ENCODE measurements around the gene FHOD1.
A peak's percentile ranks its signal among the peaks of the same experiment; 100 is the strongest.

FHOD1 gene

DNA sequence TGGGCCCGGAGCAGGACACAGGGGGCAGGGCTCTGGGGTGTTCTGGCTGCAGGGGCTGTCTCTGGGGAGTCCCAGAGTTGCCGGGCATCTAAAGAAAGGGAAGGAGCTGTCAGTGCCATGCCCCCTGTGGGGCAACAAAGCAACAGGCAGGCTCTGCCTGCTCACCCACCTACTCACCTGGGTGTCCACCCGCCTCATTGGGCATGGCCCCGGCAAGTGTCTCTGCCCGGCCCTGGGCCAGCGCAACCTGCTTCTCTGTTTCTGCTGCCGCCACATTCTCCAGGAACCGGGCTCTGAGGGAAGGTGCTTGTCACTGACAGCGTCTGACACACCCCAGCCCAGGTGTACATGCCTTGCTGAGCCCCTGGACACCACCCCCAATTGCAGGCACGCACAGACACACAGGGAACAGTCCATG, 13.1 kb downstream of the FHOD1 start:
- DNase-seq (ENCODE audit: low read depth in 2 of 2) = no peak

DNA sequence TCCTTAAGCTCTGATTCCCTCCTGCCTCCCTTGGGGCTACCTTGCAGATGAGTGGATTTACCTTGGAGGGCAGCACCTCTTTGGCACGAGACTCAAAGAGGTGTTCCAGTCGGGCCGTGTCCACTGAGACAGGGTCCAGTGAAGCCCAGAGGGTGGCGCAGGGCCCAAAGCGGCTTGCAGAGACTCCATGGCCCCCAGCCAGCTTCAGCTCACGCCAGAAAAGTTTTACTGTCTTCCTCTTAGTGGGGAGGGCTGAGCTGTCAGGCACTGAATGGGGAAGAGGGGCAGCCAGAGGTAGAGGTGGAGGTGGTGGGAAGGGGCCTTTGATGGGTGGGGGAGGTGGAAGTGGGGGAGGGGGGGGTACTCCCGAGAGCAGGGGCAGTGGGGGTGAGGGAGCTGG, 13.7 kb downstream of the FHOD1 start:
- DNase-seq (ENCODE audit: low read depth in 2 of 2) = no peak

DNA sequence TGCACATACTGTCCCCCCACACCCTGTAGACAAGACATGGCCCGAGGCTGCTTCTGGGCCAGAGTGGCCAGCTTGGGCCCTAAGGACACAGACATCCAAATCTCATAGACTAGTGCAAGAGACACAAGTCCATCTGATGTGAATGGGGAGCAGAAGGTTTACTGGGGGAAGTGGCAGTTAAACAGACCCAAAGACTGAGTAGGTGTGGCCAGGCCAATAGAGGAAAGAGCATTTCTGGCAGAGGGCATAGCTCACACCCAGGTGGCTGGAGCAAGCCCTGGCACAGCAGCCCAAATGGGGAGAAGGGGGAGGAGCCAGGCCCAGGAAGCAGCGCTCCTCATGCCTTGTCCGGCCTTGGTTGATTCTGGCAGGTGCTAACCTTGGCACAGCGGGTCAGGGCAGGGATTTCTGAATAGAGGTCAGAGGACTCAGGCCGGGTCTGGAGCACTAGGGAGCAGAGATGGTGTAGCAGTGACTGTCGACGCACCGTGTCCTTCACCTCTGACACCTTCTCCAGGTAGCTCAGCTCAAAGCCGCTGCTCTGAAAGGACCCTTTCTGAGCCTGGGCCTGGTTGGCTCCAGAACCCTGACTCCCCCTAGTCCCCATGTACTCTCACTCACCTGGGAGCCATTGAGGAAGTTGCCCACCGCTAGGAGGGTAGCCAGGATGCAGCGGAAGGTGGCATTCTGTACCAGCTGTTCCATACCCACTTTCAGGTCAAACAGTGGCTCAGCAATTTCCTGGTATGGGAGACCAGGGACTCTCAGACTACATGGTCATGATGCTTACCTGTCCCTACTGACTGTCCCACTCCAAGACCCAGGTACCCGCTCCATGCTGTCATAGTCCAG, 16.2 kb downstream of the FHOD1 start:
- no peak for DNase-seq (ENCODE audit: low read depth in 2 of 2)

DNA sequence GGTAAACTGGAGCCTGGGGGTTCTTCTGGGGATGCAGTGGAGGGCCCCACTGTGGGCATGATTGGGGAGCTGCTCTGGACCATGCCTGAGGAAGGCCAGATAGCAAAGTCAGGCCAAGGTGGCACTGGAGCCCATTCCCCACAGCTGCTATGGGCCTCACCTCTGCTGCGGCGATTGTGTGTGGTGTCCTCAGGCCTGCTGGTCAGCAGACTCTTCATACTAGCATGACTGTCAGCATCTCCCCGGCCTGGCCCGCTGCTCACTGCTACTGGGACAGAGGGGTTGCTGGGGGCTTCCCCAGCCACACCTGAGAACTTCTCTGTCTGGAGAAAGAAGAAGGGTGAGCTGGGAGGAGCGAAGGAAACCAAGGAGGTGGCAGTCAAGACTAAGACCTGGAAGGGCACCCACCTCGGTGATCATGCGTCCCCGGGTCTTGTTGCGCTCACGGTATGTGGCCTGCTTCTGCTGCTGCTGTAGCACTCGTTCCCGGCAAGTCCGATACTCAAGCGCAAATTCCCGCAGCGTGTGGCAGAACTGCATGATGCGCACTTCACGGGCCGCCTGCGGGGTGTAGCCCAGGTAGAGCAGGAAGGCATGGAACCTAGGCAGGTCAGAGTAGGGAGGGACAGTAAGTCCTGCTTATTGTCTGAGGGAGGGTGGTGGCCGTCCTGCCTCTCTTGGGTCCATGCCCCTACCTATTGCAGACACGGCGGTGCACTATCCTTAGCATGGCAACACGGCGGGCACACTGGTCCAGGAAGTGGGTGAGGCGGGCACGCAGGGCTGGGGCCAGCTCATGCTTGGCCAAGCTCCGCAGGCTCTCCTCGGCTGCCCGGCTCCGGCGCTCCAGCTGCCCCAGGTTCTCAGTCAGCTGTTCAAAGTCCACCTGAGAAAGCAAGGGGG, 17.1 kb downstream of the FHOD1 start:
- no peak for DNase-seq (ENCODE audit: low read depth in 2 of 2)

DNA sequence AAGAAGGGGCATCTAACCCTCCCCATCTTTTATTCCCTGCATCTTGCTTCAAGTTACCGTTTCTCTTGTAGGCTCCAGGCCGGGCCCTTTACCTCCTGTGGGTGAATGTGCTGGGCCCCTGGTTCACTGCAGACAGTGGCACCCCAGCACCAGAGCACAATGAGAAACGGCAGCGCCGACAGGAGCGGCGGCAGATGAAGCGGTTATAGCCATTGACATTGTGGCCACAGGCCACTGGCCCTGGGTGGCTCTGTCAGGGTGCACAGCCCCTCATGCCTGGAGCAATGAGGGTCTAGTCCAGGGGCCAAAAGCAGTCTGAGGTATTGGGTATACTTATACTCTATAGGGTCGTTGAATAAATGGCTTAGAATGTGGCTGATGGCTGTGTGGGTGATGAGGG, 18.4 kb downstream of the FHOD1 start:
- DNase-seq (ENCODE audit: low read depth in 2 of 2) = no peak

DNA sequence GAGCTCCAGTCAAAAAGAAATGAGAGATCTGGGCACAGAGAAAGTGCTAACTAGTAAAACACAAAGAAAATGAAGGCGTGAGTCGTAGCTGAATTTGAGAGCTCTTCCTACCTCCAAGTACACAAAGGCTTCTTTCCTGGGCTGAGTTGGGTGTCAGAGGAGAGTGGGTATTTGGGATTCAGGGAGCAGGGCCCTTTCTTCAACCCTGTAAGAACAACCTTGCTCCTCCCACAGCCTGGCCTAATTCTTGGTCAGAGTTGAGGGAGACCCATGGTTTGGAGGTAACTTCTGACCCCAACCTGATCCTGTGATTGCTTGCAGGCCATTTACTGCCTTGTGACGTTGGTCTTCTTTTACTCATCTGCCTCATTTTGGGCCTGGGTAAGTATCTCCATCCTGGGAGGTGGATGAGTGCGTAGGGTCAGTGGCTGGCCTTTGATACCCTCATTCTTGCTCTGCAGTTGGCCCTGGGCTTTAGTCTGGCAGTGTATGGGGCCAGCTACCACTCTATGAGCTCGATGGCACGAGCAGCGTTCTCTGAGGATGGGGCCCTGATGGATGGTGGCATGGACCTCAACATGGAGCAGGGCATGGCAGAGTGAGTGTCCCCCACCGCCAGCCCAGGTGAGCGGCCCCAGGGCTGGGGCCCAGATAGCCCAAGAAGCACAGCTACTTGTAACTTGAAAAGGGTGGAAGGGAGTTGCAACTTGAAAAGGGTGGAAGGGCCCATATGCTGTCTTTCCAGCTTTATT, 19.1 kb downstream of the FHOD1 start:
- DNase-seq (ENCODE audit: low read depth in 2 of 2) = no peak

DNA sequence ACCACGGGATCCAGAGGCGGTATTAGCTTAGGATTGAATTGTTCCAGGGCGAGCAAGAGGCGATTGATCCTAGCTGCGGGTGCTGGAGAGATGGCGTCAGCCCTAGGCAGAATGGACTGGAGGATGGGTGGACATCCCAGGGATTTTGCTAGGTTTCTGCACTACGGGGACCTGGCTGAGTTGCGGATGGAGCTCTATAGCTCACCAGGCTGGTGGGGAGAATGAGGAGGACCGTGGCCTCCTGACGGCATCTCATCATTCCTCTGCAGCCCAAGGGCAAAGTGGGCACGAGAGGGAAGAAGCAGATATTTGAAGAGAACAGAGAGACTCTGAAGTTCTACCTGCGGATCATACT, 19.7 kb downstream of the FHOD1 start:
- DNase-seq (ENCODE audit: low read depth in 2 of 2) = no peak

DNA sequence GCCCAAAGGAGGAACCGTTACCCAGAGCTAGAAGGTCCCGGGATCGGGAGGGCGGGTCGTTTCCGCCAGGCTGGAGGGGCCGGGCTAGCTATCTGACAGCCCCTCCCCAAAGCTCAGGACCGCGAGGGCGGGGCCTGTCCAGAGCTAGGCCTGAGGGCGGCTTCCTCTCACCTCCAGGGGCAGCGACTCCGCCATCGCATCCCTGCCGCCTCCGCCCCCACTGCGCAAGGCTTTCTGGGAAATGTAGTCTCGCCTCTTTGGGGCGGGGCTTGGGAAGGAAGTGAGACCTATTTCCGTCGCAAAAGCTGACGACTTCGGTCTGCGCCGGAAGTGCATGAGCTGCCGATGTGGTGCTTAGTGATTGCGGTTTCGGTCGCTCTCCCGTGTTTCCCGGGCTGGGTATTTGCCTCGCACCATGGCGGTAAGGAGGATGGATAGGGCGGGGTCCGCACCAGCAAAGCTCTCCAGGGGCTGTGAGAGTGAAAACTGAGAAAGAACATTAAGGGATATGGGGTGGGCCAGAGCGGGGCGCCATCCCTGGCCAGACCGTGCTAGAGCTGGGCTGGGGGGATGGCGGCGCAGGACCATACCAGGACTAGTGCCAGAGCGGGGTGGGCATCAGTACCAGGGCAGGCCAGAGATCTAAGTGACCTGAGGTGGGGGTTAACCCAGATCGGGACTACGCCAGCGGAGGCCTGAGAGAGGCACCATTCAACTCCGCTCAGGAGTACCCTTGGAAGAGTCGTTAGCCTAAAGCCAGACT, 20.3 kb downstream of the FHOD1 start, which contains the start of gene TMEM208:
TMEM208 (plus strand) TSS at position 327 of the 763 bp plus-strand sequence; CDS start at position 416, 89 bp downstream.
- peak; percentile 95 to 98 for DNase-seq (ENCODE audit: low read depth in 2 of 2)

DNA sequence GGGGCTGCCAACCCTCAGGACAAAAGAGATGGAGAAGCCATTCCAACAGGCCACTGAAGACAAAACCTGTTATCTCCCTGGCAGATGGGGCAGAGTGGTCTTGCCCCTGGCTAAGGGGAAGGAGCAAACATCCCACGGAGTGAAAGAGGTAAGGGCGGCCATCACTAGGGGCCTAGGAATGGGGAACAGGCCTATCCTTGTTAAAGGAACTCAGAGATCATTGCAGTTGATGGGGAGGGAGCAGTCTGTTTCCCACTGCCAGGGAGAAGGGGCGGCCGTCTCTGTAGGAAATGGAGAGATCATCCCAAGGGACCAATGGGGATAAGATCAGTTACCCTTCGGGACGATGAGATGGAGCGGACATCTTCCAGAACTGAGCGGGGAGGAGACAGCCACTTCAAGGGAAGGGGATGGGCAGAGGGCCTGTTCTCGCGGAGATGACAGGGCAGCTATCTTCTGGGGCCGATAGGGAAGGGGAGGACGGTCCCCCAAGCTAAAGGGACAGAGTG, 20.9 kb downstream of the FHOD1 start:
- no peak for DNase-seq (ENCODE audit: low read depth in 2 of 2)

DNA sequence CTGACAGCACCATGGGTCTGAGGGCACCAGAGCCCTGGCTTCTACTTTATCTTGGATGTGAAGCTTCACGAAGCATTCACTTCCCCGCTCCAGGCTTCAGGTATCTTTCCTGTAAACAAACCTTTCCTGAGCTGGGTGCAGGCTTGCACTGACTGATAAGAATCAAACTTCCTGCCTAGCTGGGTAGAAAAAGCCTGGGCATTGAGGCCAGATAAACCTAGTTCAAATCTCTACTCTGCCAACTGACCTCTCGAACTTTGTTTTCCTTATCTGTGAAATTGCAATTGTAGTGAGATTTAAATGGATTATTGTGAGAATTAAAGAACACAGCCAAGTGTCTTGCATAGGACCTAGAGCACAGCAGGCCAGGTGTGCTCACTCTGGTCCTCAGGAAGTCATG, 23.3 kb downstream of the FHOD1 start:
- no peak for DNase-seq (ENCODE audit: low read depth in 2 of 2)

DNA sequence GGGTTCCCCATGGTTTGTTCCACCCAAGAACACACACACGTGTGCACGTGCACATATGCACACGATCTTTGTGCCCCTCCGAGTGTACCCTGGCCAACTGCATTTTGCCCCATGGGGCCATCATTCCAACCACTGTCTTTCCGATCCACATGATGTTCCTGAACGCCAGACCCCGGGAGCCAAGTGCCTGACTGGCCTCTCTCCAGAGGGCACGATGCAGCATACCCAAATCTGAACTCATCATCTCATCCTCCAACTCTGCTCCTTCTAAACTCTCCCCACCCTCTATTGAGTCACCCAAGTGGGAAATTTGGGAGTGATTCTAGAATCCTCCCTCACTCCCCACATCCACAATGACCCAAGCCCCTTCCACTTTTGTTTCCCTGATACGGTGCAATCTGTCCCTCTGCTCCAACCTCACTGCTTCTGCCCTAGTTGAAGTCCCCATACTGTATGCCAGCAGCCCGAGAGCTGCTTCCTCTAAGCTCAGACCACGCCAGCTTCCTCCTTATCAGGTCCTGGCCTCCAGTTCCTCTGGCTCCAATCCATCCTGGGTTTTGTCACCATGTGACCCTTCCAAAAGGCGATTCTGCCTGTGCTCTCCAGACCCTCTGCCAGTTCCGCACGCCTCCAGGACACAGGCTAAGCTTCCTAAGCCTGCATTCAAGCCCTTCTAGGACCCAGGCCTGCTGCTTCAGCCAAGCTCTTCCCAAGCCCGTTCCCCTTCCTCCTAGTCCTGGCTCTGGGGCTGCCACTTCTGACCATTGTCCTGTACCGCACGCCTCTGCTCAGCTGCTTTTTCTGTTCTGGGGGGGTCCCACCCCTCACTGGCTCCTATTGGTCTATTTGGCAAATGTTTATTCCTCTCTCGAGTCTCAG, 30.4 kb downstream of the FHOD1 start:
- DNase-seq (ENCODE audit: low read depth in 2 of 2) = no peak

DNA sequence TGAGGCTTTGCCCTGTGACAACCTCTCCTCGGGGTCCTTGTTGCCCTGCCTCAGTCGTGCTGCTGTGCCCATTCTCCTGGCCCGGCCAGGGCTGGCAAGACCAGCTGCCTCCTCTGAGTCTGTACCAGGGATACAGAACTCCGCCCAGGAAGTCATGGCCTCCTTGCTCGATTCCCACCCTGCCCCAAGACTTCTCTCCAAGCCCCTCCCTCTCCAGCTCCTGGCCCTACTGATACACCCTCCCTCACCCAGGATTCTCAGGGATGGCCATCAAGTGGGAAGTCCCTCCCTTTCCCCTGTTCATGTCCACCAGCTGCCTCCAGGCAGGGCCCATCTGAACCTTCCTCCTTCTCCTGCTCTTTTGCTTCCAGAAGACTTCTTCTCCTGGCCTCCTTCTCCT, 31.6 kb downstream of the FHOD1 start:
- DNase-seq (ENCODE audit: low read depth in 2 of 2) = no peak

DNA sequence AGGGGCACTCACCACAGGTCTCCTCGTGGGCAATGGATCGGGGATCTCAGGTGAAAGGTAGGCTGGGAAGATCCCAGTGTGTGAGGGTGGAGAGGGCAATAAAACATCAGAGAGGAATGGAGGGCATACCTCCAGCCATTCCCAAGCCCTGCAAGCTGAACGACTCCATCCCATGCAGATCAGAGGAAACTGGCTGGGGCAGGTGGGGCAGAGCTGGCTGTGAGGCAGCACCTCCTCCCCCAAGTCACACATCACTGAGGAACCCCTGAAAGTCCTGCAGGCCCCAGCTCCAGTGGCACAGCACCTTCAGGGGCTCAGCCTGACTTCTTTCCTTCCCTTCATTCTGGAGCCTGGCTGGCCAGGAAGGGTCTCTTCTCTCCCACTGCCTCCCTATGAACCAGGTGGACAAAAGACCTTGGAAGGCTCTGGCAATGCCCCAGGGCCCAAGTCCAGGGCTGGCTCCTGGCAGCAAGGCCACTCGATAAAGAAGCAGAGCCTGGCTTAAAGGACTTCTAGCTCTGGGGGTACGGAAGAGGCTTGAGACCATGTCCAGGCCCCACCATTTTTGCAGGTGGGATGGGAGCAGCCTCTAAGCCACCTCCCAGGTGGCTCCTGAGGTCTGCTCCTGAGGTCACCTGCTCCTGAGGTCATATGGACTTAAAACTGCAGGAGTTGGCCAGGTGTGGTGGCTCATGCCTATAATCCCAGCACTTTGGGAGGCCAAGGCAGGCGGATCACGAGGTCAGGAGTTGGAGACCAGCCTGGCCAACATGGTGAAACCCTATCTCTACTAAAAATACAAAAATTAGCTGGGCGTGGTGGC, 33.9 kb downstream of the FHOD1 start:
- no peak for DNase-seq (ENCODE audit: low read depth in 2 of 2)

DNA sequence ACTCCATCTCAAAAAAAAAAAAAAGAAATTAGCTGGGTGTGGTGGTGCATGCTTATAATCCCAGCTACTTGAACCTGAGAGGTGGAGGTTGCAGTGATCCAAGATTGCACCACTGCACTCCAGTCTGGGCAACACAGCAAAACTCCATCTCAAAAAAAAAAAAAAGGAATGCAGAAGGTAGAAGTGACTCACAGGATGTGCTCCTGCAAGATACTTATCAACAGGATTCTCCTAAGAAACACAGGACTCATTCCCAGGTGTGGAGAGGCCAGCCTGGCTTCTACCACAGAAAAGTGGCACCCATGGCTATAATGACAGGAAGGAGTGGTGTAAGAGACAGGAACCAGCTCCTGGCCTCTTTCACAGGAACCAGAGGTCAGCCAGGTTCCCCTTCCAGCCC, 34.5 kb downstream of the FHOD1 start:
- DNase-seq (ENCODE audit: low read depth in 2 of 2) = no peak

DNA sequence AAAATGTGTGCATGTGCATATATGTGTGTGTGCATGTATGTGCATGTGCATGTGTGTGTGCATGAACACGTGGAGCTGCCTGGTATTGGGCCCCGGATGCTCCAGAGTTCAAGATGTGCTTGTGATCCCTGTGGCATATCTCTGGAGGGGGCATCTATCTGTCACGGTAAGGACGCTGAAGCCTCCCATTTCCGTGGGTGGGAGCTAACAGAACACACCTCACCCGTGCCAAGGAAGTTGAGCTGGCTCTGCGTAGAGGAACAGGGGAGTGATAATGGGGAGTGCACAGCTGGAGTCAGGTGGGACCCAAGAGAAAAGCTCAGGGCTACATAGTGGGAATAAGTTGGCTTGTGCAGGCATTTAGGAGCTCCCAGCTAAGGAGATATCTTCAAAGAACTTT, 35.6 kb downstream of the FHOD1 start:
- DNase-seq (ENCODE audit: low read depth in 2 of 2) = no peak

DNA sequence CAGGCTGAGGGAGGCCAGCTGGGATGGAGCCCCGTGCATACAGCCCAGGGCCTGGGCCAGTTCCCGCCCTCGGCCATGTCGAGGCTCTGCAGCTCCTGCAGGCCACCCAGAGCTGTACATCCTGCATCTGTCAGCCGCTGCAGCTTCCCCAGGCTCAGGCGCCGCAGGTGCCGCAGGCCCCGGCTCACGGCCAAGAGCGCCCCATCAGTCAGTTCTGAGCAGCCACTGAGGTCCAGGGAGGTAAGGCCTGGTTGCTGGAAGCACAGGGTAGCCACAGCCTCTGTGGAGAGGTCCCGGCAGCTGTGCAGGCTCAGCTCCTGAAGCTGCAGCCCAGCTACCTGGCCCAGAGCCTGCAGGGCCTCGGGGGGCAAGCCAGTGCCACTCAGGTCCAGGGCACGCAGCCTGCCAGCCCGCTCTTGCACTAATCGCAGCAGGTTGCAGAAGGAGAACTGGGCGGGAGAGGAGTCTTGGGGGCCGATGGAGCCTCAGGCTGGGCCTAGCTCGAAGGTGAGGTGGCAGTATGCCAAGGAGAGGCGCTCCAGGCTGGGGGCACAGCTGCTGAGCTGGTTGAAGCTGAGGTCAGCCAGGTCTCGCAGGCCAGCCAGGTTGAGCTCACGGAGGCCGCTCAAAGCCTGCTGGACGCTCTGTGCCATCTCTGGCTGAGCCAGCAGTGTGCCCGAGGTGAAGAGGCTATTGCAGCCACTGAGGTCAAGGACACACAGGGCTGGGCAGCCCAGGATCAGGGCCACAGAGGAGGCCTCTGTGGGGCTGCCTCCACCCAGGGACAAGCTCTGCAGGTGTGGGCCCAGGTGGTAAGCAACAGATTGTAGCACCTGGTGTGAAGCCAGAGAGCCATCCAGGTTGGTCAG, 37.0 kb downstream of the FHOD1 start:
- no peak for DNase-seq (ENCODE audit: low read depth in 2 of 2)

DNA sequence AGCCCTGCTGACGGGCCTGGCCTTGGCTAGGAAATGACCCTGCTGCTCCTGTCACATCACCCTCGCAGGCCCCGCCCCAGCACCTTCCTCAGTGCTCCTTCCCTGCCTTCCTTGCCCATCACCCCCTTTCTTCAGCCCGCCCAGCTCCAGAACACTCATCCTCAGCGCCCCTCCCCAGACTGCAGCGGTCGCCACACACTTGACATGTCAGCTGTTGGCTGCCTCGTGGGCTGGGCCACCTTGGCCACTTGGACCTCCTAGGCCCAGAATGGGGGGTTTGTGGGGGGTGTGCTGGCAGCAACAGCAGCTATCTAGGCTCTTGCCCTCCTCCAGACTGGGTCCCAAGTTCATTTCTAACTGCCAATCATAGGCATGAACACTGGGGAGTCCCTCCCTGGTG, 37.7 kb downstream of the FHOD1 start:
- DNase-seq (ENCODE audit: low read depth in 2 of 2) = no peak

DNA sequence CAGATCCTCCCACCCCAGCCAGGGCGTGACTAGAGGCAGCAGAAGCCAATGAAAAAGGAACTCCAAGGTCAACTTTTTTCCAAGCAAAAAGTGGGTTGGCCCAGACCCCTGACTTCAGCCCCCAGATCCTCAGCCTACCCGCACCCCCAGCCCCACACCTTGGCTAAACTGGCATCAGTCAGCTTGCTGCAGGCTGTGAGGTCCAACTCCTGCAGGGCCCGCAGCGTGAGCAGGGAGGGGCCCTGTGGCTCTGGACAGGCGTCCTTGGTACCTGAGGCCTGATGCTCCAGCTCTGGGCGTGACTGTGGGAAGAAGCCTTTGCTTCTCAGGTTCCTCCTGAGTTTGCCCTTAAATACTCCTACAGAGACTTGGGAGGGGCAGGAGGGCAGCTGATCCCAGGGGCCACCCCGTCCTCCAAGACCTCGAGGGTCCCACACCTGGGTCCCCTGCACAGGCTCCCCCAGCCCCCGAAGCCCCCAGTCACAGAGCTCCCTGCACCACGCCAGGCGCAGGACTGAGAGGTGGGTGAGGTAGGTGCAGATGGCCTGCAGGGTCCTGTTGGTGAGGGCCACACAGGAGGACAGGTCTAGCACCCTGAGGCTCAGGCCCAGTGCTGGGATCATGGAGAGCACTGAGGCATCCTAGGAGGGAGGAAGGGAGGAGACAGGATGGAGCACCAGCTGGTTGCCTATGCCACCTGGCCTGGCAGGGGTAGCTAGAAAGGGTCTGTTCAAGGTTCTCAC, 39.0 kb downstream of the FHOD1 start:
- DNase-seq (ENCODE audit: low read depth in 2 of 2) = no peak

All from activated CD8-positive, alpha-beta memory T cell treated with anti-CD3 and anti-CD28 coated beads for 4 hours (primary cell).